ENCODE data around the gene RNF224. TPM values are rescaled to one million over a fixed set of nuclear protein-coding genes. Genes with fewer than 3 reads are reported as not detected.
A peak's percentile ranks its signal among the peaks of the same experiment; 100 is the strongest.

RNF224 gene
- total RNA-seq, 1 donor from 2014 or later: not detected

DNA sequence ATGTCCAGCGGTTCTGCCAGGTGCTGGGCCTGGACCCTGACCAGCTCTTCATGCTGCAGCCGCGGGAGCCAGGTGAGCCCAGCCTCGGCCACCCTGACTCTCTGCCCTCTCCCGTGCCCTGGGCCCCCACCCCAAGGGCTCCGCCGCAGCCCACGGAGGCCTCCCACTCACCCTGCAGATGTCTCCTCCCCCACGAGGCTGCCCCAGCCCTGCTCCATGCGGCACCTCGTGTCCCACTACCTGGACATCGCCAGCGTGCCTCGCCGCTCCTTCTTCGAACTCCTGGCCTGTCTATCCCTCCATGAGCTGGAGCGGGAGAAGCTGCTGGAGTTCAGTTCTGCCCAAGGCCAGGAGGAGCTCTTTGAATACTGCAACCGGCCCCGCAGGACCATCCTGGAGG, 12.7 kb upstream of the RNF224 start:
- Mint-ChIP-seq H3K27ac (no peak overlapping the region), H3K4me1 (no peaks in the 10 kb centered on the region), H3K4me3 (no peak overlapping the region), H3K36me3 (ENCODE audit: low read depth) (peaks cover 6% of the 10 kb centered on the region), H3K9me3 (no peaks in the 10 kb centered on the region), H3K27me3 (no peaks in the 10 kb centered on the region)
- intact Hi-C loops (cut with micrococcal nuclease): no loop called here
- no peak for DNase-seq

- no peaks in the 10 kb centered on the region for H3K4me1 Mint-ChIP-seq
- intact Hi-C loops (cut with micrococcal nuclease): no loop called here
- no peak overlapping the region for H3K4me3 Mint-ChIP-seq
- DNase-seq: no peak
- H3K9me3 Mint-ChIP-seq: no peaks in the 10 kb centered on the region
- no peaks in the 10 kb centered on the region for H3K27me3 Mint-ChIP-seq
- H3K27ac Mint-ChIP-seq: no peak overlapping the region
- peaks cover 4% of the 10 kb centered on the region for H3K36me3 Mint-ChIP-seq (ENCODE audit: low read depth)
Observed at GRCh38 chr9:137215196-137215986, 11.9 kb upstream of the RNF224 start.

DNA sequence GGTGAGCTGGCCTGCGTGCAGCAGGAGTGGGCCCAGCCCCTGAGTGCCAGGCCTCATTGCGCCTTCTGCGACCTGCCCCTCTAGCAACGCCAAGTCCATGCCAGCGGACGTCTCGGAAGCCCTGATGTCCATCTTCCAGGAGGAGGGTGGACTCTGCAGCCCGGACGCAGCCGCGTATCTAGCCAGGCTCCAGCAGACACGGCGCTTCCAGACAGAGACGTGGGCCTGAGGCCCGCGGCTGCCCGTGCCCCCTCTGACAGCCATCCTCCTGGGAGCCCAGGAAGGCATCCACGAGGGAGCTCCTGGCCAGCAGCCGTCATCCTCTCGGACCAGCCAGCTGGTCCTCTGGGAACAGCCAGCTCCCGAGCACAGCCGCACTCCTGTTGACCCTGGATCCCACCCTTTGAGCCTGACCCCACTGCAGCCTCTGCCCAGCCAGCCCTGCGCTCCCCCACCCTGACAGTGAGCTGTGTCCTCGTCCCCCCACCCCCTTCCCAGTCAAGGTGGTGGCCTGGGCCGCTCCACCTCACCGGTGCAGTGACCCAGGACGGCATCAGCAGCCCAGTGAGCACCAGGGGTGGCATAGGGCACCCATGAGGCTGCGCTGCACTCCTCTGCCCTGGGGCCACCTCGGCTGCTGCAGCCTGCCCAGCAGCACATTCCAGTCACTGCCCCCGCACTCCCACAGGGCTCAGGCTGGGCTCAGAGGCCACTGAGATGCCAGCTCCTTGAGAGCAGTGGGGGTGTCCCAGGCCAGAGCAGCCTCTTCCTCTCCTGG, 10.9 kb upstream of the RNF224 start:
- intact Hi-C loops (cut with micrococcal nuclease): no loop called here
- Mint-ChIP-seq H3K27me3 (no peaks in the 10 kb centered on the region), H3K27ac (no peak overlapping the region), H3K36me3 (ENCODE audit: low read depth) (peaks cover 4% of the 10 kb centered on the region), H3K9me3 (no peaks in the 10 kb centered on the region), H3K4me3 (no peak overlapping the region), H3K4me1 (no peaks in the 10 kb centered on the region)
- DNase-seq: no peak

DNA sequence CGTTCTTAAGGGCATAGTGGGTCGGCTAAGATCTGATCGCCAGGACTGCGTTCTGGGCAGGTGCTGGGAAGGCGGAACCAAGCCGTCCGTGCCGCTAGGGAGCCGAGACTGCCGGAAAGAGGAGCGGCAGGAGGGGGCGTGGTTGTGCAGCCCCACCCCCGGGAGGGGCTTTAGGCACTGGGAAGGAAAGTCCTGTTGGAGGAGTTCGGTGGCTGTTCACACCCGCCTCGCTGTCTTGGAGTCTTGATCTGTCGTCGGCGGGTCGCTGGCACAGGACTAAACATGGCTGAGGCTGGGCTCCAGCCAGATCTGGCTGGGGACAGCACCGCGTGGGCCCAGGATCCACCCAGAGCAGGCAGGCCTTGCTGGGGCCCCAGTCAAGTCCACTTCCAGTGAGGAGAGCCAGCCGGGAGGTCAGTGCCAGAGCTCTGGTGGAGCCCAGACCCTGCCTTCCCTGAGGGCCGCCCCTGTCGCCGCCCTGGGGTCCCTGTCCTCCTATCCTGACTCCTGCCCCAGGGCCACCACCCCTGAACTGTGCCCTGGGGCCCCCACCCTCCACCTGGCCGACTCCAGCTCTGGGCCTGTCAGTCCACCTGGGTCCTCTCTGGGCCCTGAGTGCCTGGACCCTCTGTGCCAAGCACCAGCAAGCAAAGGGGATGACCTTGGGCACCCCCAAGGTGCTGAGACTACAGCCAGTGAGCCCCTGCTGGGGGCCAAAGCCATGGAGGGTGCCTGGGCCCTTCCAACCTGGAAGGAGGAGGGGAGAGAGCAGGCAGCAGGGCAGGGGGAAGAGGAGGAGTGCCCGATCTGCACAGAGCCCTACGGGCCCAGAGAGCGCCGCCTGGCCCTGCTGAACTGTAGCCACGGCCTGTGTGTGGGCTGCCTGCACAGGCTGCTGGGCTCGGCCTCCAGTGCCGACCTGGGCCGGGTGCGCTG, 9.8 kb upstream of the RNF224 start:
- H3K36me3 Mint-ChIP-seq (ENCODE audit: low read depth): peaks cover 4% of the 10 kb centered on the region
- intact Hi-C loops (cut with micrococcal nuclease): no loop called here
- H3K27me3 Mint-ChIP-seq: no peaks in the 10 kb centered on the region
- H3K9me3 Mint-ChIP-seq: no peaks in the 10 kb centered on the region
- H3K4me3 Mint-ChIP-seq: no peak overlapping the region
- no peak overlapping the region for H3K27ac Mint-ChIP-seq
- H3K4me1 Mint-ChIP-seq: no peaks in the 10 kb centered on the region
- DNase-seq: no peak

GRCh38 chr9:137218212-137218753, 9.0 kb upstream of the RNF224 start:
- Mint-ChIP-seq H3K4me3 (no peak overlapping the region), H3K27ac (no peak overlapping the region)

DNA sequence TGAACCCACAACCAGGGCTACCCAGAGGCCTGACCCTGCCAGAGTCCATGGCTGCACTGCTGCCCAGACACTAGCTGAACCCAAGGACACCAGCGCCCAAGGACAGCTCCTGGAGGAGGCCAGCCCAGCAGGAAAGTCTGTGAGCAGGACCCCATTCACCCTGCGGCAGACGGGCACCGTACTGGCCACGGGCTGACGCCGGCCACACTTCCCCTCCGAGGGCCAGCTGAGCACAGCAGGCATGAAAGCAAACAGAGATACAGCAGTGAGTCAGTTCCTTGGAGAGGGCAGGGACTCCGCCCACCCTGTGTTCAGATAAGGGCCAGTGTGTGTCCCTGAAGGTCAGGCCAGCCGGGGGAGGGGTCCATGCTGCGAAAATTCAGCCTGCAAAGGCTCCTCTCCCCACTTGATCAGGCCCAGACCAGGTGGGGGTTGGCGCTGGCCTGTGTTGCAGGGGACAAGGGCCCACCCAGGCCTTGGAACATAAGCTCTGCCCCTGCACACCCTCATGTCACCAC, 8.5 kb upstream of the RNF224 start:
- DNase-seq: no peak
- Mint-ChIP-seq H3K4me1 (peaks cover 2% of the 10 kb centered on the region), H3K36me3 (ENCODE audit: low read depth) (no peaks in the 10 kb centered on the region), H3K9me3 (no peaks in the 10 kb centered on the region), H3K4me3 (no peak overlapping the region), H3K27ac (no peak overlapping the region), H3K27me3 (no peaks in the 10 kb centered on the region)
- intact Hi-C loops (cut with micrococcal nuclease): no loop called here

More at GRCh38 chr9:137218212-137218753, 9.0 kb upstream of the RNF224 start:
- Mint-ChIP-seq H3K36me3 (ENCODE audit: low read depth) (no peaks in the 10 kb centered on the region), H3K27me3 (no peaks in the 10 kb centered on the region), H3K4me1 (peaks cover 2% of the 10 kb centered on the region), H3K9me3 (no peaks in the 10 kb centered on the region)
- no peak for DNase-seq
- intact Hi-C loops (cut with micrococcal nuclease): no loop called here

GRCh38 chr9:137219757-137220316, 7.5 kb upstream of the RNF224 start:
- no peak for DNase-seq
- Mint-ChIP-seq H3K27ac (no peak overlapping the region), H3K27me3 (no peaks in the 10 kb centered on the region), H3K9me3 (no peaks in the 10 kb centered on the region), H3K36me3 (ENCODE audit: low read depth) (no peaks in the 10 kb centered on the region), H3K4me3 (peak overlapping the region; percentile 45), H3K4me1 (peaks cover 4% of the 10 kb centered on the region)
- intact Hi-C loops (cut with micrococcal nuclease): no loop called here

GRCh38 chr9:137220317-137221094, 6.8 kb upstream of the RNF224 start:
- peaks cover 4% of the 10 kb centered on the region for H3K4me1 Mint-ChIP-seq
- no peaks in the 10 kb centered on the region for H3K27me3 Mint-ChIP-seq
- H3K4me3 Mint-ChIP-seq: peak overlapping the region; percentile 74
- no peaks in the 10 kb centered on the region for H3K9me3 Mint-ChIP-seq
- no peaks in the 10 kb centered on the region for H3K36me3 Mint-ChIP-seq (ENCODE audit: low read depth)
- peak overlapping the region; percentile 41 for H3K27ac Mint-ChIP-seq
- no peak for DNase-seq
- intact Hi-C loops (cut with micrococcal nuclease): no loop called here

GRCh38 chr9:137221095-137221505, 6.2 kb upstream of the RNF224 start:
- H3K27me3 Mint-ChIP-seq: no peaks in the 10 kb centered on the region
- no peaks in the 10 kb centered on the region for H3K9me3 Mint-ChIP-seq
- peak overlapping the region; percentile 41 for H3K27ac Mint-ChIP-seq
- H3K4me3 Mint-ChIP-seq: peak overlapping the region; percentile 74
- peaks cover 4% of the 10 kb centered on the region for H3K4me1 Mint-ChIP-seq
- H3K36me3 Mint-ChIP-seq (ENCODE audit: low read depth): no peaks in the 10 kb centered on the region
- no peak for DNase-seq
- intact Hi-C loops (cut with micrococcal nuclease): no loop called here

- DNase-seq: no peak
- Mint-ChIP-seq H3K9me3 (no peaks in the 10 kb centered on the region), H3K36me3 (ENCODE audit: low read depth) (no peaks in the 10 kb centered on the region), H3K27ac (no peak overlapping the region), H3K4me3 (no peak overlapping the region), H3K27me3 (no peaks in the 10 kb centered on the region), H3K4me1 (peaks cover 4% of the 10 kb centered on the region)
- intact Hi-C loops (cut with micrococcal nuclease): loop anchor here (2.0 kb wide), 1 partner anchor 93 kb away; no protein-coding TSS in a partner anchor
Observed at GRCh38 chr9:137221506-137222111, 5.7 kb upstream of the RNF224 start.

DNA sequence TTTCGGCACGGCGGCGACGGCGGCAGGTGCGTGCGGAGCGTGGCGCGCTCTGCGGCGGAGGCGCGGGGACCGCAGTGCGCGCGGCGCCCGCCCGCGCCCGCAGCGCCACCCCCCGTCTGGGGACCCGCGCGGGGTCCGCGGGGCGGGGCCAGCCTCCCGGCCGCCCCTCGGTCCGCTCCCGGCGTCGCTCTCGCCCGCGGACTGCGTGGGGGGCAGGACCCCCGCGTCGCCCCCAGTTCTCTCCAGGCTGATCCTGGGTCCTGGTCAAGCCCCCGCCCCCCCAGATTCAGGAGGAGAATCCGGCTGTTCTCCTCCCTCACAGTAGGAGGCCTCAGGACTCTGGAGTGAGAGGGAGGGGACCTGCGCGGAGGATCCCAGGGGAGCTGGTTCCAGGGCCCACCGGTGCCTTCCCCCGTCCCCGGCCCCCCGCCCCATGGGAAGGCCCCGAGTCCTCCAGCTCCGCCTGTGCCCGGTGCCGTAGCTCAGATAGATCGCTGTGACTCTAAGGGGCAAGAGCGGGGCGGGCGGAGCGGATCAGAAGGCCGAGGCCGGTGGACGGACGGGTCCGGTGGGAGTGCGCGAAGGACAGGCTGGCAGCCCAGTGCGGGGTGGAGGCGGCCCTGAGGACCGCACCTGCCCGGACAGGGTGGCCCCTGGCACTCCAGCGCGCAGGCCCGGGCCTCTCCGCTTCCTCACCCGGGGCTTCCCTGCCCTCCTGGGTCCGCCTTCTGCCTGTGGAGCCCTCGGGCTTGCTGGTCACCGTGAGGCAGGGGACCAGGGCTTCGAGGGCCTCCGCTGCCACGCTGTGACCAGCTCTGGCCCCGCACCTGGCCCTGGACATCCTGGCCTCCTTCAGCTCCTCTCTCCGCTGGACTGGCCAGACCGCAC, 4.9 kb upstream of the RNF224 start, which contains the start of gene RNF208:
Gene RNF208 (minus strand): TSS at position 51 of the 888 bp plus-strand sequence. CDS start 1,028 bp downstream, outside the sequence.
- H3K4me1 Mint-ChIP-seq: peaks cover 4% of the 10 kb centered on the region
- peak within 1 kb of the TSS; percentile 88 for H3K4me3 Mint-ChIP-seq
- H3K36me3 Mint-ChIP-seq (ENCODE audit: low read depth): no peaks in the 10 kb centered on the region
- intact Hi-C loops (cut with micrococcal nuclease): loop anchor here (1.0 to 2.0 kb wide), 6 partner anchors 17 to 136 kb away; partner anchors contain the start of genes ANAPC2, MAN1B1, NDOR1 and SSNA1
- DNase-seq: peak; percentile 79
- H3K9me3 Mint-ChIP-seq: no peaks in the 10 kb centered on the region
- no peaks in the 10 kb centered on the region for H3K27me3 Mint-ChIP-seq
- H3K27ac Mint-ChIP-seq: peak within 1 kb of the TSS; percentile 90
